HG03175 (cell line): ENCODE data around the gene TCF4.
A peak's percentile ranks its signal among the peaks of the same experiment; 100 is the strongest.

Experiments
- ATAC-seq: cut with Tn5 transposase; IDR thresholded peaks from one replicate; pipeline ENCODE4 v1.9.1; 2021; ENCODE audit warnings: mild to moderate bottlenecking, moderate library complexity; ENCODE audit not compliant: unreplicated experiment

TCF4 gene

GRCh38 chr18:55419132-55419946, 168.7 kb downstream of the TCF4 start:
- ATAC-seq: no peak

DNA sequence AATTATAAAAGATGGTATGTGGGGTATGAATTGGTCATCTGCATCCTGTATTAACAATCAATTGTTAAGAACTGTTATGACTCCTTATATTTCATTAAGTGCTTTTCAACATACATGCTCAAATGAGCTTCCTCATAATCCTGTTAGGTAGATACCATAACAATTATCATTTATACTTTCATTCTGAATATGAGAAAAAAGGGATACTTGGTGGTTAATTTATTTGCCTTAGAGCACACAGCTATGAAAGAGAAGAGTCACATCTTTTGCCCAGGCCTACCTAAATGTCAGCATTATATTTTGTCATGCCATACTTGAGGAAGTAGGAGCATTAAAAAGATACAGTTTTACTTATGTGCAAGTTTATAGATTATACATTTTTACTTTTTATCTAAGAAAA, 169.6 kb downstream of the TCF4 start:
- ATAC-seq: no peak

- ATAC-seq: no peak
Observed at GRCh38 chr18:55416791-55417190, 171.2 kb downstream of the TCF4 start.

- peak; percentile 94 for ATAC-seq
Observed at GRCh38 chr18:55415258-55415871, 172.6 kb downstream of the TCF4 start.

DNA sequence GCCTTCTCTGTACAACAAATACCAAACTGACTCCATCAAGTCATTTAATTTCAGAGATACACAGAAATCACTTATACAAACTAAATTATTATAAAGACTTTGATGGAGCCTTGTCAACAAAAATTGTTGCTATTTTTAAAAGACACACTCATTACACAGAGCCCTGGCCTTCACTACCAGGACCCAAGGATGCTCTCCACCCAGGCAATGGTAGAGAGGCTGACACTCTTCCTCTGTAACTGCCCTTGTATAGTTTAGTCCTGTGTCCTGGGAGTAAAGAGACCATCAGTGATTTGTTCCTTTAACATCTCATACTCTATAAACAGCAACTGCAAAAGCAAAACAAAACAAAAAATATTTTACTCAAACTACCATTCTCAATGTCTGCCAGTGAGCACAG, 173.5 kb downstream of the TCF4 start:
- no peak for ATAC-seq

- ATAC-seq: no peak
Observed at GRCh38 chr18:55413474-55413873, 174.5 kb downstream of the TCF4 start.

DNA sequence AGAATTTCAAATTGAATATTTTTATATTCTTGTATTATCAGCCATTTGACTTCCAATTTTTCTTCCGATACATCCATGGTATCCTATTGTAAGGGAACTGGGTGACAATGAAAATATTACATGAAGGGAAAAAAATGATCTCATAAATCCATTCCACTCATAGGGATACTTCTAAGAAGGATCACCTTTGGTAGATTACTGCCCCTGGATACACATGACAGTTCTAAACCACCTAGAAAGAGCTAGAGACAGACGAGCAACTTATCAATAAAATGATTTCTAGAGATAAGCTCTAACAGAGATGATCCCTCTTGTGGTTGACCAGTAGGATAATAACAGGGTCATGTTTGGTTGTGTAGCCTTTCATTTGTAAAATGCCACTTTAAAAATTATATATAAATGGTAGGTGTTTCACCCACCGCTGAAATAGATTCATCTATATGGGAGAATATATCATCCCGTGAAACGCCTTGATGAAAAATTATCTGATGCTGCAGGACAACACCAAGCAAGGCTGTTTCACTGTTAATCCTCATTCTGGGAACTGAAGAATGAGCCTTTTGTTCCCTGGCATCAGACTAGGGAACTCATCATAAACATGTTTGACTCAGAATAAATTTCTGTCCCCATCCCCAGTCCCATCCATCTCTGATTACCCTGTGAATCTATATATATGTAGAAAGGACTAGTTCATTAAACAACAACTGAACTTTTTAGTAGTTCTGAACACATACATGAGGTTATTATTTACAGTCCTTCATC, 180.0 kb downstream of the TCF4 start:
- no peak for ATAC-seq

GRCh38 chr18:55407191-55407590, 180.8 kb downstream of the TCF4 start:
- no peak for ATAC-seq

DNA sequence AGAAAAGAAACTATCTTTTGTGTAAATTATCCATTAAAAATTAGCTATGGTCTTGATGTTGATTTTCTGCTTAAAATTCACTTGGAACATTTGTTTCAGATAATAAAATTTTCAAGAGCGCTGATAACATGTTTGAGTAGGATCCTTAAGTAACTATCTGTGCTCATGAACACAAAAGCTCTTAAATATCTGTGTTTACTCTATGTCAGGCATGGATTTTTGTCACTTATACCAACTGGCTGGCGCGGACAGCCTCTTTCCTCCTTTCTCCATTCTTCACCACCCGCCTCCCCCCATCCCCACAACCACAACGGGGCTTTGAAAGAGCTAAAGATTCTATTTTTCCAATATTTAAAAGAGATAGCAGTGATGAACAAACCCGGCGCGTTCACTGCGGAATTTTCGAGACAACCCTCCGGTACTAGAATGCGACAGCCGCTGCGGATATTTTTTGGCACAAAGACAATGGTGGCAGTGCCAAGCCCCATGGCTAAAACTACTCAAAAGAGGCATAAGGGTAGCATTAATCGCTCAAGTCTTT, 181.5 kb downstream of the TCF4 start:
- no peak for ATAC-seq

- ATAC-seq: no peak
Observed at GRCh38 chr18:55405893-55406406, 182.0 kb downstream of the TCF4 start.

DNA sequence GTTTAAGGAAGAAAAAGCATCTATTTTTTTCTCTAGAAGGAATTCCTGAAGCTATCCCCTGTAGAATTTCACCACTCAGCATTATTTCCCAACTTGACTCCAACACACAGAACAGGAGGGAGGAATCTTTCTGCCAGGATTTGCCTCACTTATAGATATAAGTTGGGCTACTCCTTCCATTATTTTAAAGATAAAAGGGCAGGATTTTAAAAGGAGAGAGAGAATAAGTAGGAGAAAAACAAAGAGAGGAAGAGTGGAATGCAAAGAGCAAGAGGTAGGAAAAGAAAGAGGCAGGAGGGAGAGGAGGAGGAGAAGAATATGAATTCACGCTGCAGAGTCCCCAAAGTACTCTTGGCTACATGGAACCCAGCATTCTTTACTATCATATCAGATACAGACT, 182.5 kb downstream of the TCF4 start:
- ATAC-seq: no peak

- ATAC-seq: no peak
Observed at GRCh38 chr18:55404832-55405465, 183.0 kb downstream of the TCF4 start.

- no peak for ATAC-seq
Observed at GRCh38 chr18:55404136-55404830, 183.7 kb downstream of the TCF4 start.

DNA sequence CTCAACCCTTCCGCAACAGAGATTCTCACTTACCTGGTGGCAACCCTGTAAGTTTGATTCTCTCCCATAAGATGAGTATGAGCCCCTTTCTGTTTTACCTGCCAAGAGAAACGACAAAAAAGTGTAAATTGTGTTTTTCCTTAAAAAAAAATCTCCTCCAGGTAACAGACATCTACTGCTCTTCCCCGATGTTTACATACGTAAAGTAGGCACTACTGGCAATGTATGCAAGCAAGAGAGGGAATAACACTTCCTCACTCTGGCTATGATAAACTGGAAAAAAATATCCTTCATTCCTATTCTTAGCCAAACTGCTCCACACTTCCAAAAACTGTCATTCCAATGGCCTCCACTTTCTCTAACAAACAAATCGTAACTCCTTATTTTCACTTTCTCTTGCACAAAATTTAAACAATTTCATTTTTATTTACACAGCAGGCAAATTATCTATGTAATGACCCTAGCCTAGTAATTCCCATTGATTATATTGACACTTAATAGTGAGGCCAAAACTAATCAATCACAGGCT, 184.5 kb downstream of the TCF4 start:
- no peak for ATAC-seq

DNA sequence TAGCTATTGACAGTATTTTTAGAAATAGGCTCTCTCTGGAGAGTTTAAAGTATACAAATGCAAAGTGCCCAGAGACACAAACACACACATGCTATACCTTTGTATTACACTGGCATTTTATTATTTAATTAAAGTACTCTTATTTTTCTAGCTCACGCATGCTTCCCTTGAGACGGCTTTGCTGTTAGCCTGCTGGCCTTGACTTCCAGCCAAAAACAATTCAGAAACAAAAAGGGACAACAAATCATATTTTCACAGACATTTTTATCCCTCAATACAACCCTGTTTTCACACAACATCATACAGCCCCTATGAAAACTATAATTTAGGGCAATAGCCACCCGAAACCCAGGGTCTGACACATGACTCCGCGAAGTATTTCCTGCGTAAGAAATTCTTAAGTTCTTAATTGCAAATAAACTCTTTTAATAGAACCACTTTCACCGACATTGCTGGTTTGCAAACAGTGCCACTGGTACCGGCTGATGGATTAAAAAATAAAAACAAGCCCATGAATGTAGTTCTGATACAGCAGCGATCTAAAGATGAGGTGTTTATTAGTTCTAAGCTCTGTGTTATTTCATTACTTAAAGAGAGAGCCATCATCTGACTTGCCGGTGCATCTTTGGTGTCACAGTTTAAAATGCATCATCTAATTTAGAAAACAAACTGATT, 185.1 kb downstream of the TCF4 start:
- no peak for ATAC-seq

DNA sequence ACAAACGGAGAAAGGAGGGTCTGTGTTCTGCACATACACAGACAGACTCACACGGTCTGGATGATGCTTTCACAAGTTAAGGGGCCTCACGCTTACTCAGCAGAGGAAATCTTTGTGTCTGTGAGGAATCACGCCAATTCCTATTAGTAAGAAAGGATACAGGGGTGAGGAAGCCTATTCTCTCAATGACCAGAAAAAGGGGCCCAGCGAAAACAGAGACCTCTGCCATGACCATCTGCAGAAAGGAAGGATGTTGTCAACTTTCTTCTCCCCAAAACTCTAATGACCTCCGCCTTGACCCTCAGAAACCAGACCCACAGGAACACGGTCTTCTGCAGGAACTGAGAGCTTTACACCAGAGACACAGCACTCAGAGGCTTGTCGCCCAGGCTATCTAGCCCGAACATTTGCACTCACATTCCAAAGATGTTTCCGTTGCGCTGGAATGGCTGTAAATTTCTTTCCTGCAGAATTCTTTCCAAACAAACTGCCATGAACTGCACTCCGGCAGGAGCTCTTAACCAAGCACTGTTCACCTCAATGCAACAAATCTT, 186.3 kb downstream of the TCF4 start:
- ATAC-seq: no peak

- no peak for ATAC-seq
Observed at GRCh38 chr18:55400590-55401541, 187.1 kb downstream of the TCF4 start.

DNA sequence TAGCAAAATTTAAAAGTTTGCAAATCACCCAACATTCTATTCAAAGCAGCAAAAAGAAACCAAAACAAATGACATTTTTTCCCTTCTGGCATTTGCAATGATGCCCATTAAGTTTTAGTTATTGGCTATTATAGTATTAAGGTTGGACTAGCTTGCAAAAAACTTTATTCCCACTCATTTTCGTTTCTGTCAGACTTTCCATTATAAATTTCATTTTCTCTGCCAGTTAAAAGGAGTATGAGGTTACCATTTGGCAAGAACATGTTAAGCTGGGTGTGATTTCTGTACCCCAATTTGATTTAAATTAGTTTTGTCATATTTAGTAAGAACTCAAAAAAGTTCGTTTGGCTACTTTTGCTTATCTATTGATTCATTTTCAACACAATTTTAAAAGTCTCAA, 187.9 kb downstream of the TCF4 start:
- ATAC-seq: no peak
